AG10803 (cell line): ENCODE data around the gene EIF3M.

Experiments used
- DNase-seq: peaks from one replicate; pipeline ENCODE4 v3.0.0; 2010; ENCODE audit warnings: low read depth
- H3K4me3 ChIP-seq: 2 replicates; pipeline ENCODE4 v1.5.1; 2011; ENCODE audit warnings: mild to moderate bottlenecking, low read length, control low read depth
- CTCF ChIP-seq: conservative IDR thresholded peaks from 2 replicates; pipeline ENCODE4 v1.5.1; 2011; ENCODE audit warnings: mild to moderate bottlenecking, low read length, control low read depth, inconsistent platforms

Gene EIF3M

GRCh38 chr11:32574421-32574820 is 9.2 kb upstream of the EIF3M start:
- no peak for DNase-seq
- no peak overlapping the region for H3K4me3 ChIP-seq
- no peak for TF ChIP-seq CTCF

DNA sequence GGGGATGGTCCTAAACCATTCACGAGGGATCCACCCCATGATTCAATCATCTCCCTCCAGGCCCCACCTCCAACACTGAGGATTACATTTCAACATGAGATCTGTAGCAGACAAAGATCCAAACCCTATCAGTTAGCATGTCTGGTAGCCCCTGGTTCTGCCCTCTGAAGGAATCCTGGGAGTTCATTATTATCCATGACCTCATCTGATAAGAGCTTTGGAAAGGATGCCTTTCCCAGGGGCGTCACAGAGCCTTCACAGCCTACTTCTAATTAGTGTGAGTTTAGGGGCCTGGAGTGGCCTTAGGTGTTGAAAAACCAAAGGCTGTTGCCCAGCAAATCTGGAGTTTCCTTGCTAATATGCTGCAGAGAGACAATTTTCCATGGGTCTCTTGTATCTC is 8.6 kb upstream of the EIF3M start:
- TF ChIP-seq CTCF, result no peak
- H3K4me3 ChIP-seq, result no peak overlapping the region
- no peak for DNase-seq

GRCh38 chr11:32576456-32576855 is 7.2 kb upstream of the EIF3M start:
- no peak overlapping the region for H3K4me3 ChIP-seq
- DNase-seq, result no peak
- no peak for TF ChIP-seq CTCF

- no peak overlapping the region for H3K4me3 ChIP-seq
- DNase-seq, result no peak
- no peak for TF ChIP-seq CTCF
These were observed 2.7 kb upstream of the EIF3M start for GRCh38 chr11:32580967-32581366.

- TF ChIP-seq CTCF, result no peak
- no peak overlapping the region for H3K4me3 ChIP-seq
- DNase-seq, result no peak
These were observed 2.1 kb upstream of the EIF3M start for GRCh38 chr11:32581556-32581955.

GRCh38 chr11:32584921-32585320 is 1.3 kb downstream of the EIF3M start:
- DNase-seq, result no peak
- no peak for TF ChIP-seq CTCF
- peak overlapping the region; percentile 84 for H3K4me3 ChIP-seq

- DNase-seq, result no peak
- peak; percentile 31 for TF ChIP-seq CTCF
- H3K4me3 ChIP-seq, result no peak overlapping the region
These were observed 3.1 kb downstream of the EIF3M start for GRCh38 chr11:32586576-32587190.
